Loucy (cell line): Measurements from ENCODE around the gene SEC22C.

Experiments used
- H2AFZ ChIP-seq: fragments of 200-600 bp; sonication (generic); 2 replicates; pipeline ENCODE4 v1.6.0; 2016; ENCODE audit warnings: antibody characterized with exemption, mild to moderate bottlenecking, low read length, moderate library complexity
- H3F3A ChIP-seq: fragments of 200-600 bp; 2 replicates; pipeline ENCODE4 v1.6.0; 2016; ENCODE audit warnings: antibody characterized with exemption, low read depth, mild to moderate bottlenecking
- H3K27me3 ChIP-seq: fragments of 200-600 bp; sonication (generic); 2 replicates; pipeline ENCODE4 v1.6.1; 2014; ENCODE audit warnings: low read length, mild to moderate bottlenecking; ENCODE audit not compliant: insufficient read depth, poor library complexity, severe bottlenecking
- H3K36me3 ChIP-seq: fragments of 200-600 bp; sonication (generic); 2 replicates; pipeline ENCODE4 v1.6.1; 2016; ENCODE audit warnings: low read length; ENCODE audit not compliant: insufficient read depth
- H3K4me1 ChIP-seq: fragments of 200-600 bp; sonication (generic); 2 replicates; pipeline ENCODE4 v1.5.1; 2014; ENCODE audit warnings: low read length, mild to moderate bottlenecking; ENCODE audit not compliant: insufficient read depth, poor library complexity, severe bottlenecking
- H3K4me2 ChIP-seq: fragments of 200-600 bp; sonication (generic); 2 replicates; pipeline ENCODE4 v1.6.0; 2014; ENCODE audit warnings: antibody characterized with exemption, low read length, low read depth, mild to moderate bottlenecking; ENCODE audit not compliant: poor library complexity, severe bottlenecking
- H3K4me3 ChIP-seq: fragments of 200-600 bp; sonication (generic); 2 replicates; pipeline ENCODE4 v1.5.1; 2014; ENCODE audit warnings: low read length, mild to moderate bottlenecking, mixed read lengths; ENCODE audit not compliant: poor library complexity, severe bottlenecking
- H3K79me2 ChIP-seq: fragments of 200-600 bp; sonication (generic); 2 replicates; pipeline ENCODE4 v1.6.1; 2014; ENCODE audit warnings: low read length; ENCODE audit not compliant: insufficient read depth
- H3K9ac ChIP-seq: fragments of 200-600 bp; sonication (generic); 2 replicates; pipeline ENCODE4 v1.6.0; 2014; ENCODE audit warnings: mild to moderate bottlenecking, low read depth, low read length, moderate library complexity; ENCODE audit not compliant: poor library complexity, severe bottlenecking
- H3K9me2 ChIP-seq: fragments of 200-600 bp; sonication (generic); replicated peaks from 2 replicates; pipeline ENCODE4 v1.6.1; 2016; ENCODE audit warnings: low read depth, low read length, mixed read lengths
- H3K9me3 ChIP-seq: fragments of 200-600 bp; sonication (generic); 2 replicates; pipeline ENCODE4 v1.6.1; 2014; ENCODE audit warnings: mild to moderate bottlenecking, antibody characterized with exemption, low read length, low read depth; ENCODE audit not compliant: insufficient read depth
- H4K20me1 ChIP-seq: fragments of 200-600 bp; sonication (generic); 2 replicates; pipeline ENCODE4 v1.6.0; 2014; ENCODE audit warnings: antibody characterized with exemption, low read length, mild to moderate bottlenecking; ENCODE audit not compliant: insufficient read depth, poor library complexity, severe bottlenecking
- CTCF ChIP-seq: fragments of 200-600 bp; sonication (generic); conservative IDR thresholded peaks from 2 replicates; pipeline ENCODE4 v1.5.1; 2014; ENCODE audit warnings: mild to moderate bottlenecking, antibody characterized with exemption, low read length
- EZH2phosphoT487 ChIP-seq: fragments of 200-600 bp; IDR thresholded peaks from 2 replicates; pipeline ENCODE4 v1.6.1; 2018; ENCODE audit warnings: antibody characterized with exemption, mild to moderate bottlenecking, moderate library complexity, borderline replicate concordance

SEC22C gene

GRCh38 chr3:42530073-42530472, 51.7 kb downstream of the SEC22C start:
- H2AFZ ChIP-seq: no peak overlapping the region
- peaks cover 64% of the 10 kb centered on the region for H3K4me1 ChIP-seq
- H3K27me3 ChIP-seq: no peaks in the 10 kb centered on the region
- no peaks in the 10 kb centered on the region for H3F3A ChIP-seq
- TF ChIP-seq CTCF (no peak), EZH2phosphoT487 (no peak)
- H4K20me1 ChIP-seq: no peaks in the 10 kb centered on the region
- H3K4me2 ChIP-seq: peak overlapping the region; percentile 54
- no peaks in the 10 kb centered on the region for H3K36me3 ChIP-seq
- H3K9me3 ChIP-seq: no peaks in the 10 kb centered on the region
- H3K79me2 ChIP-seq: no peaks in the 10 kb centered on the region
- no peak overlapping the region for H3K9ac ChIP-seq
- peak overlapping the region; percentile 9 for H3K4me3 ChIP-seq
- no peaks in the 10 kb centered on the region for H3K9me2 ChIP-seq

- Histone ChIP-seq H3K4me3 (peak overlapping the region; percentile 9), H3K36me3 (no peaks in the 10 kb centered on the region), H3K4me2 (peak overlapping the region; percentile 54), H3F3A (no peaks in the 10 kb centered on the region), H2AFZ (no peak overlapping the region), H3K9ac (no peak overlapping the region), H3K4me1 (peaks cover 64% of the 10 kb centered on the region), H3K9me2 (no peaks in the 10 kb centered on the region), H3K27me3 (no peaks in the 10 kb centered on the region), H4K20me1 (no peaks in the 10 kb centered on the region), H3K9me3 (no peaks in the 10 kb centered on the region), H3K79me2 (no peaks in the 10 kb centered on the region)
- TF ChIP-seq CTCF: no peak
- no peak for TF ChIP-seq EZH2phosphoT487
Observed at GRCh38 chr3:42529468-42529867, 52.3 kb downstream of the SEC22C start.

- H3K36me3 ChIP-seq: no peaks in the 10 kb centered on the region
- no peaks in the 10 kb centered on the region for H3K9me2 ChIP-seq
- no peaks in the 10 kb centered on the region for H4K20me1 ChIP-seq
- H2AFZ ChIP-seq: peak overlapping the region; percentile 95; the same call in 1 of the 2 replicates
- H3K9ac ChIP-seq: peak overlapping the region; percentile 70
- no peaks in the 10 kb centered on the region for H3K79me2 ChIP-seq
- H3K4me2 ChIP-seq: peak overlapping the region; percentile 77
- H3K9me3 ChIP-seq: no peaks in the 10 kb centered on the region
- peak overlapping the region; percentile 48 for H3K4me3 ChIP-seq
- no peaks in the 10 kb centered on the region for H3K27me3 ChIP-seq
- peaks cover 48% of the 10 kb centered on the region for H3K4me1 ChIP-seq
- TF ChIP-seq EZH2phosphoT487: no peak
- TF ChIP-seq CTCF: no peak
- H3F3A ChIP-seq: no peaks in the 10 kb centered on the region
Observed at GRCh38 chr3:42527368-42527917, 54.3 kb downstream of the SEC22C start.
